Parathyroid adenoma (tissue), 2 donors: Measurements from ENCODE around the gene DDN.

Source experiments
- H2AFZ ChIP-seq: fragments of 300-600 bp; sonication (generic); one replicate; pipeline ENCODE4 v1.7.0; 2017; ENCODE audit warnings: antibody characterized with exemption, mild to moderate bottlenecking
- H3K27ac ChIP-seq: fragments of 300-600 bp; sonication (generic); one replicate; pipeline ENCODE4 v1.7.0; 2017
- H3K27me3 ChIP-seq: fragments of 300-600 bp; sonication (generic); one replicate; pipeline ENCODE4 v1.7.0; 2017; ENCODE audit warnings: low read length; ENCODE audit not compliant: control insufficient read depth, insufficient read depth
- H3K36me3 ChIP-seq: fragments of 300-600 bp; sonication (generic); one replicate; pipeline ENCODE4 v1.7.0; 2017; ENCODE audit warnings: low read length; ENCODE audit not compliant: control insufficient read depth, insufficient read depth
- H3K4me1 ChIP-seq: fragments of 300-600 bp; sonication (generic); one replicate; pipeline ENCODE4 v1.7.0; 2017; ENCODE audit warnings: control low read depth
- H3K4me2 ChIP-seq: fragments of 300-600 bp; sonication (generic); one replicate; pipeline ENCODE4 v1.7.0; 2017; ENCODE audit warnings: low read length
- H3K4me3 ChIP-seq: fragments of 300-600 bp; sonication (generic); one replicate; pipeline ENCODE4 v1.7.0; 2017; ENCODE audit warnings: low read depth, low read length
- H3K79me2 ChIP-seq: fragments of 300-600 bp; sonication (generic); one replicate; pipeline ENCODE4 v1.7.0; 2017; ENCODE audit warnings: control low read depth
- H3K9ac ChIP-seq: fragments of 300-600 bp; sonication (generic); one replicate; pipeline ENCODE4 v1.7.0; 2017; ENCODE audit warnings: mild to moderate bottlenecking
- H3K9me3 ChIP-seq: fragments of 300-600 bp; sonication (generic); one replicate; pipeline ENCODE4 v1.7.0; 2017; ENCODE audit warnings: low read length; ENCODE audit not compliant: control insufficient read depth
- TF ChIP-seq, protein P1 (sequence below): fragments of 300-600 bp; sonication (generic); IDR thresholded peaks from one replicate; pipeline ENCODE4 v1.7.0; 2017; ENCODE audit warnings: antibody characterized with exemption, mild to moderate bottlenecking
- donor health status: primary hyperparathyroidism.

DDN gene

DNA sequence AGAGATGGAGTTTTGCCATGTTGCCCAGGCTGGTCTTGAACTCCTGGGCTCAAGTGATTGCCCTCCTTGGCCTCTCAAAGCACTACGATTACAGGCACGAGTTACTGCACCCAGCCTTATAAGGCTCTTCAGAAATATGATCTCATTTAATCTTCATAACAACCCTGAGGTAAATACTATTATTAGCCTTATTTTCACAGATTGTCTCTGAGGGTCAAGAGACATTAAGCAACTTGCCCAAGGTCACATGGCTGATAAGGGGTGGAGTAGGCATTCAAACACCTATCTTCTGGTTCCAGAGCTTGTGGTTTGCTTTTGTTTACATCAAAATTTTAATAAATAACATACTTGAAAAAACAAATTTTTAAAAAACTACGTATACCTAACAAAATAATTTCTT lies 14.3 kb upstream of the DDN start:
- Histone ChIP-seq H3K36me3 (no peaks in the 10 kb centered on the region), H3K4me2 (no peak overlapping the region), H2AFZ (no peak overlapping the region)

DNA sequence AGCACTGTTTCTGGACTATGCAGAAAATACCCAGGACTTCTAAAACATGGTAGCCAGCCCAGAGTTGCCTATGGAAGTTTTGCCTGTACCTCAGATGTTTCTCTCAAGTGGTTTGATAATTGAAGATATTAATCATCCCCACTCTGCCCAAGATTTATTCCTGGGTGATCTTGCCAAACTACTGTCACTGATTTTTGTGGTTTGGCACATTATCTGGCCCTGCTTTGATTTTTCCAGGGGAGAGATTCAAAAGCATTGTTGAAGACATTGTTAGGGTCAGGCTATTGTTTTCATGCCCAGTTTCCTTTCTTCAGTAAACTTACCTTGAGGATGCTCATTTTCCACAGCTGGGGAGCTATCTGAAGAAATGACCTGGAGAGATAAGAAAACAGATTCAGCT lies 13.6 kb upstream of the DDN start:
- no peak overlapping the region for H3K27ac ChIP-seq
- H3K4me1 ChIP-seq = peaks cover 5% of the 10 kb centered on the region
- H3K36me3 ChIP-seq = no peaks in the 10 kb centered on the region
- H3K4me2 ChIP-seq = no peak overlapping the region
- TF ChIP-seq, protein P1, sequence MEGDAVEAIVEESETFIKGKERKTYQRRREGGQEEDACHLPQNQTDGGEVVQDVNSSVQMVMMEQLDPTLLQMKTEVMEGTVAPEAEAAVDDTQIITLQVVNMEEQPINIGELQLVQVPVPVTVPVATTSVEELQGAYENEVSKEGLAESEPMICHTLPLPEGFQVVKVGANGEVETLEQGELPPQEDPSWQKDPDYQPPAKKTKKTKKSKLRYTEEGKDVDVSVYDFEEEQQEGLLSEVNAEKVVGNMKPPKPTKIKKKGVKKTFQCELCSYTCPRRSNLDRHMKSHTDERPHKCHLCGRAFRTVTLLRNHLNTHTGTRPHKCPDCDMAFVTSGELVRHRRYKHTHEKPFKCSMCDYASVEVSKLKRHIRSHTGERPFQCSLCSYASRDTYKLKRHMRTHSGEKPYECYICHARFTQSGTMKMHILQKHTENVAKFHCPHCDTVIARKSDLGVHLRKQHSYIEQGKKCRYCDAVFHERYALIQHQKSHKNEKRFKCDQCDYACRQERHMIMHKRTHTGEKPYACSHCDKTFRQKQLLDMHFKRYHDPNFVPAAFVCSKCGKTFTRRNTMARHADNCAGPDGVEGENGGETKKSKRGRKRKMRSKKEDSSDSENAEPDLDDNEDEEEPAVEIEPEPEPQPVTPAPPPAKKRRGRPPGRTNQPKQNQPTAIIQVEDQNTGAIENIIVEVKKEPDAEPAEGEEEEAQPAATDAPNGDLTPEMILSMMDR = no peak
- H3K79me2 ChIP-seq = peaks cover 26% of the 10 kb centered on the region
- no peaks in the 10 kb centered on the region for H3K27me3 ChIP-seq
- H3K4me3 ChIP-seq = no peak overlapping the region
- H2AFZ ChIP-seq = no peak overlapping the region
- no peaks in the 10 kb centered on the region for H3K9me3 ChIP-seq
- no peak overlapping the region for H3K9ac ChIP-seq

More for the DNA sequence above, 14.3 kb upstream of the DDN start:
- H3K27me3 ChIP-seq = no peaks in the 10 kb centered on the region
- no peaks in the 10 kb centered on the region for H3K9me3 ChIP-seq
- TF ChIP-seq, protein P1 = no peak
- H3K4me3 ChIP-seq = no peak overlapping the region
- no peak overlapping the region for H3K27ac ChIP-seq
- peaks cover 30% of the 10 kb centered on the region for H3K79me2 ChIP-seq
- no peak overlapping the region for H3K9ac ChIP-seq
- H3K4me1 ChIP-seq = peaks cover 8% of the 10 kb centered on the region

DNA sequence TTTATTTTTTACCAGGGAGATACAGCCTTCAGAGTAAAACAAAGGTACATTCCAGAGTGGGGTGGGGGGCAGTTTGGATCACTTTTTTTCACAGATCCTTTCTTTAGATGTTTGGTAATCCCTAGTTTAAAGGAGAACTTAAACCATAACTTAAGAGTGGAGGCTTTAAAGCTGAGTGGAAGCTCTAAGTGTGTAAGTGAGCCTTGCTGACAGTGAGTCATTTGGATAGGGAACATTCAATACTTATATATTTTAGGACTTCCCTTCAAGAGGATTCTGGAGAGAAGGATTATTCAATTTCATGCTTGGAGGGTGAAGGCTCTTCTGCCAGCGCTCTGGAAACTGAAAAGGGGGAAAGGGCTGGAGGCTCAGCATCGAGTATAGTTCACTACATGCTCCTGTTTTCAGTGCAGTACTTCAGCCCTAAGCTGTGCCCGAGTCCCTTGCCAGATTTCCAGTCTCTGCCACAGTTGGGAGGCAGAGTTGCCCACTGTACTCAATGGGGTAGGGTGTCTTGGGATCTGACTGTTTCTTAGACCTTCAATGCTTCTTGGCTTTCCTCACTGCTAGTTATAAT lies 11.0 kb upstream of the DDN start:
- no peaks in the 10 kb centered on the region for H3K36me3 ChIP-seq
- H3K4me2 ChIP-seq = no peak overlapping the region
- no peaks in the 10 kb centered on the region for H3K9me3 ChIP-seq
- no peak overlapping the region for H2AFZ ChIP-seq
- H3K4me3 ChIP-seq = no peak overlapping the region
- no peak overlapping the region for H3K27ac ChIP-seq
- H3K27me3 ChIP-seq = no peaks in the 10 kb centered on the region
- no peaks in the 10 kb centered on the region for H3K4me1 ChIP-seq
- H3K79me2 ChIP-seq = peaks cover 7% of the 10 kb centered on the region
- H3K9ac ChIP-seq = no peak overlapping the region
- TF ChIP-seq, protein P1 = no peak

DNA sequence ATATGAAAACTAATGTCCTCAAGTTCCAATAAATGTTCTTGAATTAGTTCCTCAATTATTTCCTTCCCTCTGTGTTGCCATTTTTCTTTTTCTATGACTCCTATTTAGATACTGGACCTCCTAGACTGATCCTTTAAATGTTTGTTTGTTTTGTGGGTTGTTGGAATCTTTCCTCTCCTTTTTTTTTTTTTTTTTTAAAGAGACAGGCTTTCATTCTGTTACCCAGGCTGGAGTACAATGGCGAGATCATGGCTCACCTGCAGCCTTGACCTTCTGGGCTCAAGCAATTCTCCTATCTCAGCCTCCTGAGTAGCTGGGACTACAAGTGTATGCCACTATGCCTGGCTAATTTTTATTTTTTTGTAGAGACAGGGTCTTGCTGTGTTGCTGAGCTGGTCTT lies 9.8 kb upstream of the DDN start:
- Histone ChIP-seq H3K27ac (no peak overlapping the region), H3K4me3 (no peak overlapping the region), H3K79me2 (no peaks in the 10 kb centered on the region), H2AFZ (no peak overlapping the region), H3K9ac (no peak overlapping the region), H3K4me2 (no peak overlapping the region), H3K4me1 (no peaks in the 10 kb centered on the region), H3K27me3 (no peaks in the 10 kb centered on the region), H3K36me3 (no peaks in the 10 kb centered on the region), H3K9me3 (no peaks in the 10 kb centered on the region)
- TF ChIP-seq, protein P1 = no peak

DNA sequence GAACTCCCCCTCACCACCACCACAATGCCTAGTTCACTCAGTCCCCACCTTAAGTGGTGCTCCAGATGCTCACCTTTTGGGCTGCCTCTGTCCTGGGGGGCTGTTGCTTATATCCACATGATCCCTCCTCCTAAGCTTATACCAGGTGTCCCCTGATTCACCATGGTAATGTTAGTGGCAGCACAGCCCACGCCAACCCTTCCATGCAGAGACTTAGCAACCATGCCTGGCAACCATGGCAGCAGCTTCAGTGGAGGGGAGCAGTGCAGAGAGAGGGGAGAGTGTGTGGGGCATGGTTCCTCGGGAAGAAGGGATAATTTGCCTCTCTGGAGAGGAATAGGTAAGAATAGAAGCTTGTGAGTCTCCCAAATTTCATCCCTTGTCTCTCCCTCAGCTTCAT lies 1.2 kb upstream of the DDN start:
- no peak overlapping the region for H3K27ac ChIP-seq
- H3K9ac ChIP-seq = no peak overlapping the region
- H3K4me1 ChIP-seq = peaks cover 8% of the 10 kb centered on the region
- TF ChIP-seq, protein P1 = no peak
- no peaks in the 10 kb centered on the region for H3K9me3 ChIP-seq
- no peak overlapping the region for H3K4me2 ChIP-seq
- no peak overlapping the region for H3K4me3 ChIP-seq
- no peaks in the 10 kb centered on the region for H3K36me3 ChIP-seq
- H3K79me2 ChIP-seq = no peaks in the 10 kb centered on the region
- H3K27me3 ChIP-seq = no peaks in the 10 kb centered on the region
- no peak overlapping the region for H2AFZ ChIP-seq
